Calu3 (cell line): ENCODE data around the gene APOBEC3G. TPM values are rescaled to one million over a fixed set of nuclear protein-coding genes. Genes with fewer than 3 reads are reported as not detected.

ENCODE experiments used
- BruUV-seq: library from RNA; stranded (reverse); fragments of 400-500 nt; replicated peaks from 2 replicates; lab custom pipeline; 2021; lab: Mats Ljungman, UMichigan
- CTCF ChIA-PET: fragments of 300-600 bp; sonication (Branson Sonifier 250); formaldehyde crosslinking; loops from one replicate; lab custom pipeline; 2022; ENCODE audit warnings: antibody characterized with exemption; lab: Charles Lee
- DNase-seq: peaks from one replicate; pipeline ENCODE4 v3.0.0; 2022
- H3K27ac Mint-ChIP-seq: one replicate; pipeline ENCODE4 v1.8.0; 2022; ENCODE audit warnings: mixed read lengths; ENCODE audit not compliant: unreplicated experiment
- H3K27me3 Mint-ChIP-seq: one replicate; pipeline ENCODE4 v1.8.0; 2022; ENCODE audit warnings: mixed read lengths; ENCODE audit not compliant: unreplicated experiment
- H3K36me3 Mint-ChIP-seq: one replicate; pipeline ENCODE4 v1.8.0; 2022; ENCODE audit warnings: mild to moderate bottlenecking, moderate library complexity, mixed read lengths; ENCODE audit not compliant: insufficient read depth, unreplicated experiment
- H3K4me1 Mint-ChIP-seq: one replicate; pipeline ENCODE4 v1.8.0; 2022; ENCODE audit warnings: mild to moderate bottlenecking, low read depth, mixed read lengths; ENCODE audit not compliant: unreplicated experiment
- H3K4me3 Mint-ChIP-seq: one replicate; pipeline ENCODE4 v1.8.0; 2022; ENCODE audit warnings: mild to moderate bottlenecking, low read depth, moderate library complexity, mixed read lengths; ENCODE audit not compliant: unreplicated experiment
- H3K9me3 Mint-ChIP-seq: one replicate; pipeline ENCODE4 v1.8.0; 2022; ENCODE audit warnings: low read depth, mixed read lengths; ENCODE audit not compliant: unreplicated experiment
- intact Hi-C: fragments of 100-400 bp; cut with micrococcal nuclease; formaldehyde crosslinking; loops from one replicate; pipeline ENCODE4 v1.10.0; 2022; ENCODE audit not compliant: unreplicated experiment
- total RNA-seq: library from RNA; stranded (reverse); gene quantifications from 2 replicates; pipeline ENCODE4 v1.2.3, GENCODE V29; 2022
- TF ChIP-seq, protein P1 (sequence below): fragments of 200-600 bp; IDR thresholded peaks from one replicate; pipeline ENCODE4 v1.8.0; 2022; ENCODE audit warnings: antibody characterized with exemption; ENCODE audit not compliant: unreplicated experiment

APOBEC3G gene
- total RNA-seq, 1 experiment from 2014 or later: 12.3 TPM

GRCh38 chr22:39088685-39089032 lies 11.6 kb downstream of the APOBEC3G start:
- no peak overlapping the region for H3K27ac Mint-ChIP-seq
- H3K27me3 Mint-ChIP-seq: peaks cover 20% of the 10 kb centered on the region
- DNase-seq: no peak
- no peaks in the 10 kb centered on the region for H3K9me3 Mint-ChIP-seq
- no peaks in the 10 kb centered on the region for H3K4me1 Mint-ChIP-seq
- BruUV-seq: no TSS peak
- no peaks in the 10 kb centered on the region for H3K36me3 Mint-ChIP-seq
- CTCF ChIA-PET: interaction anchor here (0.6 kb wide), 1 partner anchor 174 kb away, joined by 9 read pairs; no protein-coding TSS in a partner anchor
- TF ChIP-seq, protein P1, sequence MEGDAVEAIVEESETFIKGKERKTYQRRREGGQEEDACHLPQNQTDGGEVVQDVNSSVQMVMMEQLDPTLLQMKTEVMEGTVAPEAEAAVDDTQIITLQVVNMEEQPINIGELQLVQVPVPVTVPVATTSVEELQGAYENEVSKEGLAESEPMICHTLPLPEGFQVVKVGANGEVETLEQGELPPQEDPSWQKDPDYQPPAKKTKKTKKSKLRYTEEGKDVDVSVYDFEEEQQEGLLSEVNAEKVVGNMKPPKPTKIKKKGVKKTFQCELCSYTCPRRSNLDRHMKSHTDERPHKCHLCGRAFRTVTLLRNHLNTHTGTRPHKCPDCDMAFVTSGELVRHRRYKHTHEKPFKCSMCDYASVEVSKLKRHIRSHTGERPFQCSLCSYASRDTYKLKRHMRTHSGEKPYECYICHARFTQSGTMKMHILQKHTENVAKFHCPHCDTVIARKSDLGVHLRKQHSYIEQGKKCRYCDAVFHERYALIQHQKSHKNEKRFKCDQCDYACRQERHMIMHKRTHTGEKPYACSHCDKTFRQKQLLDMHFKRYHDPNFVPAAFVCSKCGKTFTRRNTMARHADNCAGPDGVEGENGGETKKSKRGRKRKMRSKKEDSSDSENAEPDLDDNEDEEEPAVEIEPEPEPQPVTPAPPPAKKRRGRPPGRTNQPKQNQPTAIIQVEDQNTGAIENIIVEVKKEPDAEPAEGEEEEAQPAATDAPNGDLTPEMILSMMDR: no peak
- no peak overlapping the region for H3K4me3 Mint-ChIP-seq
- intact Hi-C loops: no loop called here

DNA sequence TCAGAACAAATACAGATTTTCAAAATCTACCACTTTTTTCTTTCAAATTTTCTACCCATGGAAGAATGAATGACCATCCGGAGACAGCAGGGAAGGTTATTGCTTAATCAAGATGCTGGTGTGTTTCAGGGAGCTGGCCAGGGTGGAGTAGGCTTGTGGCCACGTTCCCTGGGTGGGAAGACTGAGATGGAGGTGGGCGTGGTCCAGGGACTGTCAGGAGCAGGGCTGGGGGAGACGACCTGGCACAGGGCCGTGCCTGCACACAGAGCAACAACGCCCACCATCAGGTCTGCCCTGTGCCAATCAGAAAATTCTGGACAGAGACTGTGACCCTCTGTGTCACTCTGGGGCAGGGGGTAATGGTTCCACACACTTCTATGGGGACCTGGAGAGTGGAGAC lies 12.9 kb downstream of the APOBEC3G start:
- no TSS peak for BruUV-seq
- CTCF ChIA-PET: no interaction called here
- Mint-ChIP-seq H3K36me3 (no peaks in the 10 kb centered on the region), H3K4me3 (no peak overlapping the region), H3K27ac (no peak overlapping the region), H3K9me3 (no peaks in the 10 kb centered on the region), H3K4me1 (no peaks in the 10 kb centered on the region), H3K27me3 (peaks cover 20% of the 10 kb centered on the region)
- TF ChIP-seq, protein P1: no peak
- intact Hi-C loops: no loop called here
- DNase-seq: no peak

- no peak overlapping the region for H3K27ac Mint-ChIP-seq
- no peak overlapping the region for H3K4me3 Mint-ChIP-seq
- H3K36me3 Mint-ChIP-seq: no peaks in the 10 kb centered on the region
- H3K9me3 Mint-ChIP-seq: no peaks in the 10 kb centered on the region
- H3K27me3 Mint-ChIP-seq: peaks cover 20% of the 10 kb centered on the region
- CTCF ChIA-PET: no interaction called here
- intact Hi-C loops: no loop called here
- no peaks in the 10 kb centered on the region for H3K4me1 Mint-ChIP-seq
- BruUV-seq: no TSS peak
- no peak for DNase-seq
- TF ChIP-seq, protein P1: no peak
Observed at GRCh38 chr22:39090426-39091064, 13.5 kb downstream of the APOBEC3G start.

DNA sequence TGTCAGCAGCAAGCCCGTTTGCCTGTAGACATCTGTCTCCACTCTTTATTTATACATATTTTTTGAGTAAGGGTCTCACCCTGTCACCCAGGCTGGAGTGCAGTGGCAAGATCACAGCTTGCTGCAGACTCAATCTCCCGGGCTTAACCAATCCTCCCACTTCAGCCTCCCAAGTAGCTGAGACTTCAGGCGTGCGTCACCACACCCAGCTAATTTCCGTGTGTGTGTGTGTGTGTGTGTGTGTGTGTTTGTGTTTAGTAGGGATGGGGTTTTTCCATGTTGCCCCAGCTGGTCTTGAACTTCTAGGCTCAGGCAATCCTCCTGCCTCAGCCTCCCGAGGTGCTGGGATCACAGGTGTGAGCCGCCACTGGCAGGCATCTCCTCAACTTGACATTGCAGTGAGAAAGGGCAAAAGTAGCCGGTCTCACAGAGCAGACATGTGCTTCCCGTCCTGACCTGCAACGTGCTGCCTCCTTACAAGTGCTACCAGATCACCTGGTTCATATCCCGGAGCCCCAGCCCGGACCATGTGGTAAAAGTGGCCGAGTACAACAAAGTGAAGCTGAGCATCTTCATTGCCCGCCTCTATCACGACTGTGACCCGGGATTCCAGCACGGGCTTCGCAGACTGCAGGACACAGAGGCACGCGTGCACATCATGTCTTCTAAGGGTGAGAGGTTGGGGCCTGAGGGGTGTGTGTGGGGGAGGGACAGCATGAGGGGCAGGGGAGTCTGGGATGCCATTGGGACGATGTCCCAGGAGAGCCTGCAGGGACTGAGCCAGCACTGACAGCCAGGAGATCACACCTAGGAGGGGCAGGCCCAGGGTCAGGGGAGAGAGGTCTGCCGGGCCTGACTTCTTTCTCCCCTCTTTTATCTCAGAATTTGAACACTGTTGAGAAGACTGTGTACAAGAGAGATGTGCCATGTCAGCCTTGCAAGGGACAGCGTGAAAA lies 14.3 kb downstream of the APOBEC3G start:
- no peak for DNase-seq
- intact Hi-C loops: no loop called here
- H3K4me3 Mint-ChIP-seq: no peak overlapping the region
- H3K4me1 Mint-ChIP-seq: no peaks in the 10 kb centered on the region
- no peaks in the 10 kb centered on the region for H3K36me3 Mint-ChIP-seq
- TF ChIP-seq, protein P1: no peak
- BruUV-seq: no TSS peak
- H3K27ac Mint-ChIP-seq: no peak overlapping the region
- CTCF ChIA-PET: no interaction called here
- peaks cover 20% of the 10 kb centered on the region for H3K27me3 Mint-ChIP-seq
- no peaks in the 10 kb centered on the region for H3K9me3 Mint-ChIP-seq
